ENCODE data around the gene C15orf40. TPM values are rescaled to one million over a fixed set of nuclear protein-coding genes. Genes with fewer than 3 reads are reported as not detected.

C15orf40 gene
- total and polyA plus RNA-seq, 2 of the 13 experiments (the other 11 are each of a cell fraction or from before 2014, with no cell fraction given) = 24.0 to 26.3 TPM

DNA sequence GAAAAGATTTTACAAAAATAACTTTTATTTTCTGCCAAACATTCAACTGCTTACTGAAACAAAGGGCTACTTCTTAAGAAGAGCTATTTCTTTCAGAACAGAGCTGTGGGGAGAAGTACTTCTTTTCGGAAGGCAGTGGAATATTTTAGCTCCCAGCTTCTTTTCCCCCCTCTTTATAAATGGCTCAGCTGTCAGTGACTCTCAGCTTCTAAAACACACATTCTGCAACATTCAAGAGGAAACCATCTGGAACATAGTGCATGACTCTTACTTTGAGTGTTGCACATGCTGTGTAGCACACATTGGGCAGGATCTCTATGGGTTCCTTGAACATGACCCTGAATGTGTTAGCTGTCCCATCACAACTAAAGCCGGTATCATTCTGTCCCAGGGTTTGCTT, 7.0 kb upstream of the C15orf40 start:
- no peak for FAIRE-seq

DNA sequence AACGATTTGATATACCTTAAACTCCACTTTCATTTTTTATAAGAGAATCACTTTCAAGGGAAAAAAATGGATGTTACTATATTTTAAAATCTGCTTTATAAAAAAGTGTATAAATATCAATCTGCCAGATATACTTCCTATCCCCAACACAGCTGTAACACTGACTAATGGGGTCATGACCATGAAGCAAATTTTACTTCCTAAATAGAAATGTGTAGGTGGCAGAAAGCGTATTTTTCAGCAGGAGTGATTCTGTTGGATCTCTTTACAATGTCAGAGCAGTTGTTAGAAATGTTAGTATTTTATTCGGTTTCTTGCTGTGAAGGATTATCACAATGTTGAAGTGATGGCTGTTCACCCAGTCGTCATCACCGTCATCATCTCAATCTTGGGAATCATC, 5.5 kb upstream of the C15orf40 start:
- no peaks in the 10 kb centered on the region for H4K20me1 ChIP-seq (ENCODE audit: insufficient read depth, low read length)
- BruUV-seq (replicated peaks) = no TSS peak
- DNase-seq (ENCODE audit: low spot score) = no peak
- no peaks in the 10 kb centered on the region for H3K79me2 ChIP-seq (ENCODE audit: insufficient read depth, low read length)
- ATAC-seq = no peak
- H3K9ac ChIP-seq (ENCODE audit: insufficient read depth, low read depth, low read length) = no peak overlapping the region
- TF ChIP-seq PAX8 (CRISPR knock-in tag; IDR thresholded peaks at IDR 0.05; ENCODE audit: borderline replicate concordance) (no peak), MAFK (conservative IDR thresholded peaks at IDR 0.05 in 1 of 2, IDR thresholded peaks at IDR 0.05 in 1 of 2; ENCODE audit: low read length in 2 of 2) (no peak), ZNF784 (CRISPR knock-in tag; IDR thresholded peaks at IDR 0.05; ENCODE audit: borderline replicate concordance) (no peak), ZC3H4 (CRISPR knock-in tag; IDR thresholded peaks at IDR 0.05; ENCODE audit: borderline replicate concordance) (no peak), STAT5B (CRISPR knock-in tag; IDR thresholded peaks at IDR 0.05) (no peak)
- H3K9me3 ChIP-seq (ENCODE audit: low read length) = no peaks in the 10 kb centered on the region
- no peak overlapping the region for H2AFZ ChIP-seq (ENCODE audit: low read length)
- no peak for FAIRE-seq
- intact Hi-C loops (cut with micrococcal nuclease; ENCODE audit: unreplicated experiment) (no loop called here), in situ Hi-C loops (cut with HindIII; ENCODE audit: extremely low pct_ligation_motif_present, low pct_unique_long_range_greater_than_20kb) (loop anchor here (10.0 kb wide), 1 partner anchor 472 kb away; the partner anchor contains the start of gene RPS17)
- peaks cover 5 to 28% of the 10 kb centered on the region in 2 experiments; a peak in 4 of 5 replicates for H3K36me3 ChIP-seq (replicated peaks in 1 of 2; ENCODE audit: control insufficient read depth in 1 of 2, insufficient read depth in 2 of 2, low read length in 2 of 2)
- ChIA-PET POLR2A (no interaction called here), CTCF (ENCODE audit: low intra/inter-chr PET ratio, low total read pairs) (no interaction called here)
- H3K27me3 ChIP-seq (ENCODE audit: control insufficient read depth in 1 of 2, insufficient read depth in 2 of 2, low read length in 2 of 2) = no peaks in the 10 kb centered on the region
- no peak overlapping the region for H3K4me2 ChIP-seq (ENCODE audit: low read depth, low read length)
- H3K4me3 ChIP-seq (replicated peaks in 1 of 3; ENCODE audit: insufficient read depth in 1 of 3, low read depth in 2 of 3, low read length in 3 of 3) = no peak overlapping the region
- H3K4me1 ChIP-seq (ENCODE audit: insufficient read depth, low read length) = peaks cover 14% of the 10 kb centered on the region
- H3K27ac ChIP-seq (ENCODE audit: extremely low read length, insufficient read depth, low read length) = no peak overlapping the region
- WGBS (ENCODE audit: low lambda C conversion rate) = 95% methylated on average over 5 of the region's 5 CpGs

More for the DNA sequence above, 7.0 kb upstream of the C15orf40 start:
- no peaks in the 10 kb centered on the region for H3K9me3 ChIP-seq (ENCODE audit: low read length)
- H3K4me2 ChIP-seq (ENCODE audit: low read depth, low read length) = no peak overlapping the region
- no peaks in the 10 kb centered on the region for H4K20me1 ChIP-seq (ENCODE audit: insufficient read depth, low read length)
- no peak for DNase-seq (ENCODE audit: low spot score)
- no peaks in the 10 kb centered on the region for H3K4me1 ChIP-seq (ENCODE audit: insufficient read depth, low read length)
- intact Hi-C loops (cut with micrococcal nuclease; ENCODE audit: unreplicated experiment) = no loop called here
- no peak overlapping the region for H3K27ac ChIP-seq (ENCODE audit: extremely low read length, insufficient read depth, low read length)
- POLR2A ChIA-PET = interaction anchor here (1.9 kb wide), 1 partner anchor 49 kb away, joined by 4 read pairs; the partner anchor contains the start of gene BTBD1
- peaks cover 5 to 28% of the 10 kb centered on the region in 2 experiments; a peak in 4 of 5 replicates for H3K36me3 ChIP-seq (replicated peaks in 1 of 2; ENCODE audit: control insufficient read depth in 1 of 2, insufficient read depth in 2 of 2, low read length in 2 of 2)
- no peaks in the 10 kb centered on the region for H3K79me2 ChIP-seq (ENCODE audit: insufficient read depth, low read length)
- no peak overlapping the region for H2AFZ ChIP-seq (ENCODE audit: low read length)
- CTCF ChIA-PET (ENCODE audit: low intra/inter-chr PET ratio, low total read pairs) = no interaction called here
- H3K9ac ChIP-seq (ENCODE audit: insufficient read depth, low read depth, low read length) = no peak overlapping the region
- BruUV-seq (replicated peaks) = no TSS peak
- no peak overlapping the region for H3K4me3 ChIP-seq (replicated peaks in 1 of 3; ENCODE audit: insufficient read depth in 1 of 3, low read depth in 2 of 3, low read length in 3 of 3)
- 96% methylated on average over 2 of the region's 2 CpGs for WGBS (ENCODE audit: low lambda C conversion rate)
- no peak for TF ChIP-seq SUZ12 (IDR thresholded peaks at IDR 0.05; ENCODE audit: low read depth, low read length)
- TF ChIP-seq ZNF292 (CRISPR knock-in tag; IDR thresholded peaks at IDR 0.05; ENCODE audit: borderline replicate concordance, low read depth) = no peak
- no peak for ATAC-seq
- in situ Hi-C loops (cut with HindIII; ENCODE audit: extremely low pct_ligation_motif_present, low pct_unique_long_range_greater_than_20kb) = loop anchor here (10.0 kb wide), 1 partner anchor 474 kb away; the partner anchor contains the start of gene RPS17
- H3K27me3 ChIP-seq (ENCODE audit: control insufficient read depth in 1 of 2, insufficient read depth in 2 of 2, low read length in 2 of 2) = no peaks in the 10 kb centered on the region

Data from HepG2 (cell line).